H1 (cell line): ENCODE results near the gene ARAP2. TPM values are rescaled to one million over a fixed set of nuclear protein-coding genes. Genes with fewer than 3 reads are reported as not detected.

Experiments used
- CTCF ChIA-PET: fragments of 300-600 bp; sonication (Branson Sonifier 250); formaldehyde crosslinking; loops from one replicate; lab custom pipeline; 2021; ENCODE audit not compliant: partially characterized antibody; lab: Charles Lee
- POLR2A ChIA-PET: fragments of 300-600 bp; sonication (Branson Sonifier 250); formaldehyde crosslinking; loops from one replicate; lab custom pipeline; 2021; ENCODE audit warnings: inconsistent platforms; ENCODE audit not compliant: partially characterized antibody; lab: Charles Lee
- DNase-seq, 2 experiments: peaks; one replicate each; pipeline versions ENCODE4 v3.0.0 to v3.0.0-alpha.2; 2010 to 2022; ENCODE audit warnings: low spot score in 2 of 2, low read depth in 1 of 2, mixed read lengths in 1 of 2
- FAIRE-seq: peaks from 2 replicates; lab custom pipeline; 2011; peaks lifted over from hg19 to GRCh38; lab: Jason Lieb, UNC
- H2AFZ ChIP-seq: 2 replicates; pipeline ENCODE4 v1.8.1; 2012; ENCODE audit warnings: low read length, inconsistent platforms
- H2AK5ac ChIP-seq: 2 replicates; pipeline ENCODE4 v1.6.1; 2013; ENCODE audit warnings: low read depth, low read length
- H2BK120ac ChIP-seq: replicated peaks from 2 replicates; pipeline ENCODE3; 2013; ENCODE audit warnings: low read depth, low read length, inconsistent platforms
- H2BK12ac ChIP-seq: 2 replicates; pipeline ENCODE4 v1.6.1; 2013; ENCODE audit warnings: low read depth, low read length
- H2BK15ac ChIP-seq: 2 replicates; pipeline ENCODE4 v1.6.1; 2013; ENCODE audit warnings: low read length
- H2BK20ac ChIP-seq: 2 replicates; pipeline ENCODE4 v1.6.1; 2013; ENCODE audit warnings: low read length
- H2BK5ac ChIP-seq: 2 replicates; pipeline ENCODE4 v1.6.1; 2013; ENCODE audit warnings: low read depth, low read length
- H3K14ac ChIP-seq: 2 replicates; pipeline ENCODE4 v1.6.1; 2013; ENCODE audit warnings: inconsistent platforms; ENCODE audit not compliant: insufficient read length
- H3K18ac ChIP-seq: 2 replicates; pipeline ENCODE4 v1.6.1; 2013; ENCODE audit warnings: low read length; ENCODE audit errors: extremely low read depth
- H3K23ac ChIP-seq: 2 replicates; pipeline ENCODE4 v1.6.1; 2013; ENCODE audit warnings: inconsistent platforms; ENCODE audit not compliant: insufficient read length
- H3K23me2 ChIP-seq: 2 replicates; pipeline ENCODE4 v1.6.1; 2013; ENCODE audit warnings: low read depth, low read length
- H3K27ac ChIP-seq: 2 replicates; pipeline ENCODE4 v1.6.1; 2011; ENCODE audit warnings: low read depth, low read length, inconsistent platforms
- H3K27me3 ChIP-seq, 4 experiments: replicated peaks in 1 of 4; 1 replicate in 1 of 4; 2 replicates in 3 of 4; pipeline versions ENCODE4 v1.6.1 to v1.8.1; 2011 to 2013; ENCODE audit warnings: low read length in 3 of 4, mild to moderate bottlenecking in 3 of 4, inconsistent platforms in 2 of 4, mixed read lengths in 2 of 4, moderate library complexity in 1 of 4; ENCODE audit not compliant: control insufficient read depth in 3 of 4, insufficient read depth in 3 of 4; ENCODE audit errors: extremely low read depth in 1 of 4
- H3K36me3 ChIP-seq, 4 experiments: 2 replicates each; pipeline versions ENCODE4 v1.6.1 to v1.8.1; 2011 to 2013; ENCODE audit warnings: mild to moderate bottlenecking in 4 of 4, low read length in 3 of 4, moderate library complexity in 2 of 4, control low read depth in 1 of 4, inconsistent platforms in 1 of 4; ENCODE audit not compliant: insufficient read depth in 4 of 4, control insufficient read depth in 2 of 4
- H3K4ac ChIP-seq: replicated peaks from 2 replicates; pipeline ENCODE3; 2013; ENCODE audit warnings: low read length, low read depth, mixed read lengths, inconsistent platforms; ENCODE audit not compliant: insufficient read length
- H3K4me1 ChIP-seq, 4 experiments: replicated peaks in 1 of 4; 1 replicate in 1 of 4; 2 replicates in 3 of 4; pipeline versions ENCODE4 v1.6.1 to v1.8.1; 2011 to 2013; ENCODE audit warnings: low read length in 3 of 4, inconsistent platforms in 2 of 4, mixed read lengths in 1 of 4; ENCODE audit not compliant: insufficient read depth in 4 of 4, control insufficient read depth in 3 of 4
- H3K4me2 ChIP-seq, 2 experiments: 2 replicates each; pipeline versions ENCODE4 v1.6.1 to v1.8.1; 2011 to 2013; ENCODE audit warnings: low read depth in 2 of 2, low read length in 2 of 2, control low read depth in 1 of 2, inconsistent platforms in 1 of 2, mild to moderate bottlenecking in 1 of 2; ENCODE audit not compliant: insufficient read depth in 1 of 2
- H3K4me3 ChIP-seq, 4 experiments: fragments of 200-600, 300-600 bp in 1 of 4; sonication (generic), shearing (Covaris generic), sonication (Bioruptor Twin) in 1 of 4; 2 replicates each; pipeline versions ENCODE4 v1.5.1 to v1.8.1; 2011 to 2016; ENCODE audit warnings: low read length in 4 of 4, low read depth in 3 of 4, control low read depth in 2 of 4, inconsistent platforms in 2 of 4, mild to moderate bottlenecking in 2 of 4, mixed read lengths in 1 of 4, moderate library complexity in 1 of 4; ENCODE audit not compliant: insufficient read depth in 2 of 4; ENCODE audit errors: extremely low read depth in 1 of 4
- H3K56ac ChIP-seq: replicated peaks from 2 replicates; pipeline ENCODE3; 2013; ENCODE audit warnings: low read depth, mild to moderate bottlenecking, mixed read lengths, low read length, inconsistent platforms; ENCODE audit not compliant: insufficient read length
- H3K79me1 ChIP-seq: 2 replicates; pipeline ENCODE4 v1.6.1; 2013; ENCODE audit warnings: low read depth, low read length, control low read depth
- H3K79me2 ChIP-seq, 2 experiments: 2 replicates each; pipeline versions ENCODE4 v1.6.1 to v1.8.1; 2012 to 2013; ENCODE audit warnings: low read length in 2 of 2, mild to moderate bottlenecking in 2 of 2, inconsistent platforms in 1 of 2; ENCODE audit not compliant: insufficient read depth in 2 of 2, control insufficient read depth in 1 of 2
- H3K9ac ChIP-seq, 4 experiments: replicated peaks in 1 of 4; 1 replicate in 1 of 4; 2 replicates in 3 of 4; pipeline versions ENCODE4 v1.6.1 to v1.8.1; 2011 to 2013; ENCODE audit warnings: low read depth in 3 of 4, low read length in 3 of 4, control low read depth in 2 of 4, mild to moderate bottlenecking in 2 of 4, moderate library complexity in 2 of 4, inconsistent platforms in 1 of 4; ENCODE audit errors: extremely low read depth in 1 of 4
- H3K9me3 ChIP-seq, 2 experiments: 2 replicates each; pipeline versions ENCODE4 v1.6.1 to v1.8.1; 2012 to 2013; ENCODE audit warnings: mild to moderate bottlenecking in 2 of 2, moderate library complexity in 2 of 2, control low read depth in 1 of 2, inconsistent platforms in 1 of 2, low read depth in 1 of 2, low read length in 1 of 2, mixed read lengths in 1 of 2; ENCODE audit not compliant: insufficient read depth in 2 of 2
- H4K20me1 ChIP-seq, 2 experiments: replicated peaks in 1 of 2; 2 replicates each; pipeline versions ENCODE3 to v1.8.1; 2011 to 2013; ENCODE audit warnings: inconsistent platforms in 2 of 2, low read length in 2 of 2, mild to moderate bottlenecking in 1 of 2; ENCODE audit not compliant: insufficient read depth in 2 of 2, control insufficient read depth in 1 of 2
- H4K5ac ChIP-seq: 2 replicates; pipeline ENCODE4 v1.6.1; 2013; ENCODE audit warnings: low read length, low read depth, mixed read lengths, inconsistent platforms; ENCODE audit not compliant: insufficient read length
- H4K8ac ChIP-seq: 2 replicates; pipeline ENCODE4 v1.8.0; 2013; ENCODE audit warnings: mild to moderate bottlenecking, moderate library complexity, low read length, inconsistent platforms; ENCODE audit not compliant: insufficient read depth; ENCODE audit errors: extremely low read depth
- H4K91ac ChIP-seq: replicated peaks from 2 replicates; pipeline ENCODE3; 2013; ENCODE audit warnings: low read length, mixed read lengths, inconsistent platforms; ENCODE audit not compliant: insufficient read length
- BRCA1 ChIP-seq: IDR thresholded peaks from 2 replicates; pipeline ENCODE4 v1.6.1; 2012; ENCODE audit warnings: low read depth, low read length, improper control_type of control experiment
- EP300 ChIP-seq, 2 experiments: IDR thresholded peaks; 1 replicate in 1 of 2; 2 replicates in 1 of 2; pipeline ENCODE4 v1.6.1; 2011 to 2012; ENCODE audit warnings: low read depth in 2 of 2, low read length in 2 of 2, mild to moderate bottlenecking in 2 of 2, borderline replicate concordance in 1 of 2, inconsistent platforms in 1 of 2, moderate library complexity in 1 of 2
- EZH2 ChIP-seq: fragments of 200-600 bp; sonication (generic); IDR thresholded peaks from 2 replicates; pipeline ENCODE4 v1.7.1; 2012; ENCODE audit warnings: low read depth, mild to moderate bottlenecking, moderate library complexity, low read length, inconsistent platforms; ENCODE audit not compliant: severe bottlenecking
- GABPA ChIP-seq: IDR thresholded peaks from 2 replicates; pipeline ENCODE4 v1.6.1; 2011; ENCODE audit warnings: mild to moderate bottlenecking, low read length, moderate library complexity, borderline replicate concordance; ENCODE audit not compliant: insufficient read depth
- JUN ChIP-seq: IDR thresholded peaks from 2 replicates; pipeline ENCODE4 v1.6.1; 2011; ENCODE audit warnings: low read depth, mild to moderate bottlenecking, improper control_type of control experiment, low read length
- KDM5A ChIP-seq: fragments of 200-600 bp; IDR thresholded peaks from 2 replicates; pipeline ENCODE4 v1.7.1; 2012; ENCODE audit warnings: mild to moderate bottlenecking, low read length, inconsistent platforms, mixed read lengths
- RXRA ChIP-seq: IDR thresholded peaks from 2 replicates; pipeline ENCODE4 v1.6.1; 2011; ENCODE audit warnings: low read depth, mild to moderate bottlenecking, low read length, moderate library complexity; ENCODE audit not compliant: insufficient read depth
- SIRT6 ChIP-seq: IDR thresholded peaks from one replicate; pipeline ENCODE4 v1.7.1; 2012; ENCODE audit warnings: low read length, inconsistent platforms
- SP1 ChIP-seq: IDR thresholded peaks from 2 replicates; pipeline ENCODE4 v1.6.1; 2011; ENCODE audit warnings: low read depth, low read length
- SRF ChIP-seq: IDR thresholded peaks from 2 replicates; pipeline ENCODE4 v1.6.1; 2011; ENCODE audit warnings: mild to moderate bottlenecking, low read depth, low read length, moderate library complexity
- TAF1 ChIP-seq: IDR thresholded peaks from 2 replicates; pipeline ENCODE4 v1.6.1; 2011; ENCODE audit warnings: mild to moderate bottlenecking, low read depth, low read length
- TEAD4 ChIP-seq: IDR thresholded peaks from 2 replicates; pipeline ENCODE4 v1.6.1; 2012; ENCODE audit warnings: low read depth, low read length, inconsistent platforms, mixed read lengths
- polyA plus RNA-seq, 7 experiments: library from polyadenylated mRNA; depleted of rRNA in 3 of 7; stranded (reverse) in 5 of 7; unstranded in 2 of 7; fragments of >200 nt in 5 of 7; fragments of 200-250 nt in 2 of 7; gene quantifications; 1 replicate in 5 of 7; 2 replicates in 1 of 7; 4 replicates in 1 of 7; pipeline versions ENCODE4 v1.2.1 to v1.2.3, GENCODE V29; 2011 to 2013; ENCODE audit warnings: missing spikeins in 2 of 7, mixed read lengths in 2 of 7
- total RNA-seq: library from RNA; stranded (reverse); fragmentation: NEBNext Ultra II Directional; extraction: Animal tissue kit (Norgen Biotek cat#: 25700); gene quantifications from 2 replicates; pipeline ENCODE4 v1.2.1, GENCODE V29; 2021
- TF ChIP-seq, protein P1 (sequence below): IDR thresholded peaks from 2 replicates; pipeline ENCODE4 v1.6.1; 2012; ENCODE audit warnings: low read length, inconsistent platforms
- TF ChIP-seq, protein P2 (sequence below): IDR thresholded peaks from 2 replicates; pipeline ENCODE4 v1.6.1; 2011; ENCODE audit warnings: low read depth, mild to moderate bottlenecking, low read length; ENCODE audit not compliant: insufficient read depth

Gene ARAP2
- total and polyA plus RNA-seq, 2 of the 8 experiments (the other 6 are each of a cell fraction or from before 2014, with no cell fraction given) = 0.15 to 2.3 TPM

DNA sequence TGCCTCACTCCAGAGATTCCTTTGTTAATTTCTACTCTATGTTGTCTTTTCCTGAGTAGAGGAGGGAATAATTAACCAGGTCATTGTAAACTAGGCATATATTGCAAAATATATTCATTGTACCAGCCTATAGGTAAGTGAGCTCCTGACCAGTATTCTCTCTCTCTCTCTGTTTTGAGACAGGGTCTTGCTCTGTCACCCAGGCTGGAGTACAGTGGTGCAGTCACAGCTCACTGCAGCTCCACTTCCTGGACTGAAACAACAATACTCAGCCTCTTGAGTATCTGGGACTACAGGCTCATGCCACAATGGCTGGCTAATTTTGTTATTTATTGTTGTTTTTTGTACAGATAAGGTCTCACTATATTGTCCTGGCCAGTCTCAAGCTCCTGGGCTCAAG lies 198.3 kb downstream of the ARAP2 start:
- FAIRE-seq (no peak), DNase-seq (no peak)
- no peak overlapping the region for H2AK5ac ChIP-seq
- H3K36me3 ChIP-seq = no peaks in the 10 kb centered on the region
- H3K18ac ChIP-seq = no peak overlapping the region
- no peak overlapping the region for H3K4me2 ChIP-seq
- H4K8ac ChIP-seq = no peak overlapping the region
- H3K79me1 ChIP-seq = no peaks in the 10 kb centered on the region
- H3K27me3 ChIP-seq = no peaks in the 10 kb centered on the region
- H2BK12ac ChIP-seq = no peak overlapping the region
- ChIA-PET POLR2A (no interaction called here), CTCF (no interaction called here)
- H3K4me1 ChIP-seq = no peaks in the 10 kb centered on the region
- H2BK120ac ChIP-seq = no peak overlapping the region
- no peak overlapping the region for H4K91ac ChIP-seq
- H3K4ac ChIP-seq = no peak overlapping the region
- H2BK5ac ChIP-seq = no peak overlapping the region
- H2AFZ ChIP-seq = no peak overlapping the region; the same call in 1 of the 2 replicates
- H3K9me3 ChIP-seq = no peaks in the 10 kb centered on the region
- no peak overlapping the region for H3K4me3 ChIP-seq
- no peaks in the 10 kb centered on the region for H3K79me2 ChIP-seq
- no peak overlapping the region for H3K14ac ChIP-seq
- no peak overlapping the region for H3K27ac ChIP-seq
- H4K5ac ChIP-seq = no peak overlapping the region
- H3K23me2 ChIP-seq = no peaks in the 10 kb centered on the region
- H3K23ac ChIP-seq = no peak overlapping the region
- H3K9ac ChIP-seq = no peak overlapping the region
- H2BK15ac ChIP-seq = no peak overlapping the region
- H4K20me1 ChIP-seq = no peaks in the 10 kb centered on the region
- no peak overlapping the region for H2BK20ac ChIP-seq
- no peak overlapping the region for H3K56ac ChIP-seq
- TF ChIP-seq SRF (no peak), SP1 (no peak), RXRA (no peak), SIRT6 (no peak), GABPA (no peak), JUN (no peak), TAF1 (no peak), BRCA1 (no peak), TEAD4 (no peak), EZH2 (no peak), KDM5A (no peak), EP300 (IDR thresholded peaks at IDR 0.05; ENCODE audit: borderline replicate concordance in 1 of 2, low read depth in 2 of 2, low read length in 2 of 2) (no peak)
- TF ChIP-seq, protein P1, sequence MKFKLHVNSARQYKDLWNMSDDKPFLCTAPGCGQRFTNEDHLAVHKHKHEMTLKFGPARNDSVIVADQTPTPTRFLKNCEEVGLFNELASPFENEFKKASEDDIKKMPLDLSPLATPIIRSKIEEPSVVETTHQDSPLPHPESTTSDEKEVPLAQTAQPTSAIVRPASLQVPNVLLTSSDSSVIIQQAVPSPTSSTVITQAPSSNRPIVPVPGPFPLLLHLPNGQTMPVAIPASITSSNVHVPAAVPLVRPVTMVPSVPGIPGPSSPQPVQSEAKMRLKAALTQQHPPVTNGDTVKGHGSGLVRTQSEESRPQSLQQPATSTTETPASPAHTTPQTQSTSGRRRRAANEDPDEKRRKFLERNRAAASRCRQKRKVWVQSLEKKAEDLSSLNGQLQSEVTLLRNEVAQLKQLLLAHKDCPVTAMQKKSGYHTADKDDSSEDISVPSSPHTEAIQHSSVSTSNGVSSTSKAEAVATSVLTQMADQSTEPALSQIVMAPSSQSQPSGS = no peak
- TF ChIP-seq, protein P2, sequence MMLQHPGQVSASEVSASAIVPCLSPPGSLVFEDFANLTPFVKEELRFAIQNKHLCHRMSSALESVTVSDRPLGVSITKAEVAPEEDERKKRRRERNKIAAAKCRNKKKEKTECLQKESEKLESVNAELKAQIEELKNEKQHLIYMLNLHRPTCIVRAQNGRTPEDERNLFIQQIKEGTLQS = no peak
